Smooth muscle cell (in vitro differentiated cells): ENCODE measurements around the gene ZFHX2. TPM values are rescaled to one million over a fixed set of nuclear protein-coding genes. Genes with fewer than 3 reads are reported as not detected.

Source experiments
- DNase-seq: peaks from one replicate; lab custom pipeline; 2025; ENCODE audit not compliant: unreplicated experiment; lab: John Stamatoyannopoulos, UW
- H2AFZ ChIP-seq: fragments of 200-600 bp; sonication (generic); 2 replicates; pipeline ENCODE4 v1.6.0; 2016; ENCODE audit warnings: antibody characterized with exemption, low read depth, mild to moderate bottlenecking
- H3F3A ChIP-seq: fragments of 200-600 bp; sonication (generic); 2 replicates; pipeline ENCODE4 v1.6.0; 2017; ENCODE audit warnings: antibody characterized with exemption, low read depth
- H3K27ac ChIP-seq: fragments of 200-600 bp; sonication (generic); 2 replicates; pipeline ENCODE4 v1.5.1; 2016; ENCODE audit warnings: low read depth, mild to moderate bottlenecking
- H3K27me3 ChIP-seq: fragments of 200-600 bp; sonication (generic); 2 replicates; pipeline ENCODE4 v1.6.1; 2016; ENCODE audit warnings: low read depth, mild to moderate bottlenecking
- H3K36me3 ChIP-seq: fragments of 200-600 bp; sonication (generic); 2 replicates; pipeline ENCODE4 v1.5.1; 2016; ENCODE audit warnings: low read depth
- H3K4me1 ChIP-seq: fragments of 200-600 bp; sonication (generic); 2 replicates; pipeline ENCODE4 v1.5.1; 2016; ENCODE audit warnings: low read depth
- H3K4me2 ChIP-seq: fragments of 200-600 bp; sonication (generic); 2 replicates; pipeline ENCODE4 v1.6.0; 2016; ENCODE audit warnings: mild to moderate bottlenecking
- H3K4me3 ChIP-seq: fragments of 200-600 bp; sonication (generic); 2 replicates; pipeline ENCODE4 v1.5.1; 2016; ENCODE audit warnings: mild to moderate bottlenecking
- H3K79me2 ChIP-seq: fragments of 200-600 bp; sonication (generic); 2 replicates; pipeline ENCODE4 v1.6.0; 2016; ENCODE audit warnings: low read depth, mild to moderate bottlenecking
- H3K9ac ChIP-seq: fragments of 200-600 bp; sonication (generic); 2 replicates; pipeline ENCODE4 v1.6.0; 2016; ENCODE audit warnings: low read depth
- H3K9me3 ChIP-seq: fragments of 200-600 bp; sonication (generic); replicated peaks from 2 replicates; pipeline ENCODE4 v1.5.1; 2016; ENCODE audit warnings: low read depth
- H4K20me1 ChIP-seq: fragments of 200-600 bp; sonication (generic); 2 replicates; pipeline ENCODE4 v1.6.0; 2016; ENCODE audit warnings: low read depth
- CTCF ChIP-seq: fragments of 200-600 bp; sonication (generic); IDR thresholded peaks from 2 replicates; pipeline ENCODE4 v1.5.1; 2017; ENCODE audit warnings: borderline replicate concordance, mild to moderate bottlenecking, antibody characterized with exemption; ENCODE audit not compliant: insufficient read depth, poor library complexity, severe bottlenecking
- WGBS: methylation state at CpG from one replicate; pipeline ENCODE4 v1.1.7; 2016; ENCODE audit warnings: low lambda C conversion rate; 5-methylcytosine and 5-hydroxymethylcytosine counted together
- polyA plus RNA-seq: library from polyadenylated mRNA; unstranded; fragments of >200 nt; fragmentation: Nextera tagmentation; extraction: Ambion mirVana; gene quantifications from 2 replicates; pipeline ENCODE4 v1.2.1, GENCODE V29; 2016
- total RNA-seq: library from RNA; depleted of rRNA; stranded (reverse); fragments of >200 nt; gene quantifications from 2 replicates; pipeline ENCODE4 v1.2.3, GENCODE V29; 2014

Gene ZFHX2
- total and polyA plus RNA-seq, 2 experiments from 2014 or later: 0.27 to 1.4 TPM

- Histone ChIP-seq H3K9ac (no peak overlapping the region), H4K20me1 (no peaks in the 10 kb centered on the region), H3K4me2 (no peak overlapping the region), H2AFZ (no peak overlapping the region), H3K27ac (no peak overlapping the region), H3K36me3 (no peaks in the 10 kb centered on the region), H3K27me3 (no peaks in the 10 kb centered on the region), H3K9me3 (no peaks in the 10 kb centered on the region), H3F3A (no peaks in the 10 kb centered on the region), H3K79me2 (no peaks in the 10 kb centered on the region), H3K4me3 (no peak overlapping the region), H3K4me1 (peaks cover 5% of the 10 kb centered on the region)
- WGBS: 90% methylated on average over 21 of the region's 25 CpGs
- no peak for TF ChIP-seq CTCF
- no peak for DNase-seq
These were observed 38.4 kb downstream of the ZFHX2 start for GRCh38 chr14:23513005-23513817.

GRCh38 chr14:23512156-23512555 is 39.4 kb downstream of the ZFHX2 start:
- no peaks in the 10 kb centered on the region for H3K9me3 ChIP-seq
- 80% methylated on average over 12 of the region's 13 CpGs for WGBS
- no peak overlapping the region for H2AFZ ChIP-seq
- no peaks in the 10 kb centered on the region for H3K27me3 ChIP-seq
- TF ChIP-seq CTCF: no peak
- H3K9ac ChIP-seq: no peak overlapping the region
- H3K79me2 ChIP-seq: no peaks in the 10 kb centered on the region
- H3K4me2 ChIP-seq: no peak overlapping the region
- H3F3A ChIP-seq: no peaks in the 10 kb centered on the region
- H3K4me3 ChIP-seq: no peak overlapping the region
- no peaks in the 10 kb centered on the region for H3K4me1 ChIP-seq
- H3K27ac ChIP-seq: no peak overlapping the region
- H3K36me3 ChIP-seq: no peaks in the 10 kb centered on the region
- no peaks in the 10 kb centered on the region for H4K20me1 ChIP-seq
- no peak for DNase-seq

DNA sequence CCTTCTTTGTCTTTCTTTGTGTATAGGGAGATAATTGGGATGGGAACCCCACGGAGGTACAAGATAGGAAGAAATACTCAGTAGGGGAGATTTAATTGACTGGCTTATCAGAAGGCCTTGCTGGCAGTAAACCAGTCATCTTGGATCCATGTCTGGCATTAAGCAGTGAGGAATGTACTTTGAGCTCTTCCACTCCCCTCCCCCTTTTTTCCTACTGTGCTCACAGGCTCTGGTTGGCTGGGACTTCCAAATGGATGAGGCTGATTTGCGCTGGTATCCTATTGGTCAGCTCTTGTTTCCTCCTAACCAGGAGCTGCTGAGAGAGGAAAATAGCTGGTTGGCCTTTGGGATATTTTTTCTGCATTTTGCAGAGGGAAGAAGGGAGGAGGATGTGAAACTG is 57.3 kb downstream of the ZFHX2 start:
- 28% methylated on average over 2 of the region's 2 CpGs for WGBS
- H3K4me2 ChIP-seq: no peak overlapping the region
- H3K36me3 ChIP-seq: no peaks in the 10 kb centered on the region
- H3K9me3 ChIP-seq: no peaks in the 10 kb centered on the region
- H3K9ac ChIP-seq: no peak overlapping the region
- TF ChIP-seq CTCF: no peak
- no peak for DNase-seq
- H3F3A ChIP-seq: peaks cover 3% of the 10 kb centered on the region
- peaks cover 19% of the 10 kb centered on the region for H3K4me1 ChIP-seq
- no peak overlapping the region for H3K27ac ChIP-seq
- no peaks in the 10 kb centered on the region for H4K20me1 ChIP-seq
- no peak overlapping the region for H3K4me3 ChIP-seq
- H3K79me2 ChIP-seq: no peaks in the 10 kb centered on the region
- H2AFZ ChIP-seq: no peak overlapping the region
- H3K27me3 ChIP-seq: no peaks in the 10 kb centered on the region
